ENCODE results near the gene SRBD1. TPM values are rescaled to one million over a fixed set of nuclear protein-coding genes. Genes with fewer than 3 reads are reported as not detected.

SRBD1 gene
- total RNA-seq, 1 donor from 2014 or later, result 13.8 TPM

DNA sequence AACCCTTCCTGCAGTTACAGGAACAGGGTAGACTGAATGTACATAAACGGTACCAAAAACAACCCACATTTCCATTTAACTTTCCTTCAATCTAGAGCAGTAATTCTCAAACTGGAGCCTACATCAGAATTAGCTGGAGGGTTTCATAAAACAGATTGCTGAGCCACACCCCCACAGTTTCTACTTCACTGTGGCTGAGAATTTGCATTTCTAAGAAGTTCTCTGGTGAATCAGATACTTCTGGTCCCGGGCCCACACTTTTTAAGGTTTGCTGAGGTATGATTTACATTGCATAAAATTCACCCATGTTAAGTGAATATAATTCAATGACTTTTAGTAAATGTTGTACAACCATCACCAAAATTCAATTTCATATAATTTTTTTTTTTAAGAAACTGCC is 113.7 kb downstream of the SRBD1 start:
- peaks cover 11% of the 10 kb centered on the region for H3K36me3 Mint-ChIP-seq (ENCODE audit: unreplicated experiment)
- no peak overlapping the region for H3K4me3 Mint-ChIP-seq (ENCODE audit: unreplicated experiment)
- H3K27ac Mint-ChIP-seq (ENCODE audit: unreplicated experiment), result no peak overlapping the region
- TF ChIP-seq, protein P1, sequence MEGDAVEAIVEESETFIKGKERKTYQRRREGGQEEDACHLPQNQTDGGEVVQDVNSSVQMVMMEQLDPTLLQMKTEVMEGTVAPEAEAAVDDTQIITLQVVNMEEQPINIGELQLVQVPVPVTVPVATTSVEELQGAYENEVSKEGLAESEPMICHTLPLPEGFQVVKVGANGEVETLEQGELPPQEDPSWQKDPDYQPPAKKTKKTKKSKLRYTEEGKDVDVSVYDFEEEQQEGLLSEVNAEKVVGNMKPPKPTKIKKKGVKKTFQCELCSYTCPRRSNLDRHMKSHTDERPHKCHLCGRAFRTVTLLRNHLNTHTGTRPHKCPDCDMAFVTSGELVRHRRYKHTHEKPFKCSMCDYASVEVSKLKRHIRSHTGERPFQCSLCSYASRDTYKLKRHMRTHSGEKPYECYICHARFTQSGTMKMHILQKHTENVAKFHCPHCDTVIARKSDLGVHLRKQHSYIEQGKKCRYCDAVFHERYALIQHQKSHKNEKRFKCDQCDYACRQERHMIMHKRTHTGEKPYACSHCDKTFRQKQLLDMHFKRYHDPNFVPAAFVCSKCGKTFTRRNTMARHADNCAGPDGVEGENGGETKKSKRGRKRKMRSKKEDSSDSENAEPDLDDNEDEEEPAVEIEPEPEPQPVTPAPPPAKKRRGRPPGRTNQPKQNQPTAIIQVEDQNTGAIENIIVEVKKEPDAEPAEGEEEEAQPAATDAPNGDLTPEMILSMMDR (IDR thresholded peaks at IDR 0.05), result no peak
- no peaks in the 10 kb centered on the region for H3K27me3 Mint-ChIP-seq (ENCODE audit: unreplicated experiment)
- no peak for DNase-seq (ENCODE audit: extremely low spot score, unreplicated experiment)
- H3K9me3 Mint-ChIP-seq (ENCODE audit: unreplicated experiment), result peaks cover 4% of the 10 kb centered on the region
- H3K4me1 Mint-ChIP-seq (ENCODE audit: unreplicated experiment), result peaks cover 14% of the 10 kb centered on the region

- Mint-ChIP-seq H3K36me3 (ENCODE audit: unreplicated experiment) (peaks cover 11% of the 10 kb centered on the region), H3K4me1 (ENCODE audit: unreplicated experiment) (peaks cover 14% of the 10 kb centered on the region), H3K4me3 (ENCODE audit: unreplicated experiment) (no peak overlapping the region), H3K9me3 (ENCODE audit: unreplicated experiment) (peaks cover 4% of the 10 kb centered on the region), H3K27ac (ENCODE audit: unreplicated experiment) (no peak overlapping the region), H3K27me3 (ENCODE audit: unreplicated experiment) (no peaks in the 10 kb centered on the region)
- TF ChIP-seq, protein P1 (IDR thresholded peaks at IDR 0.05), result no peak
- DNase-seq (ENCODE audit: extremely low spot score, unreplicated experiment), result no peak
Observed at GRCh38 chr2:45496869-45497268, 114.2 kb downstream of the SRBD1 start.

GRCh38 chr2:45494978-45495293 is 116.1 kb downstream of the SRBD1 start:
- H3K9me3 Mint-ChIP-seq (ENCODE audit: unreplicated experiment), result peaks cover 2% of the 10 kb centered on the region
- no peak for DNase-seq (ENCODE audit: extremely low spot score, unreplicated experiment)
- TF ChIP-seq, protein P1 (IDR thresholded peaks at IDR 0.05), result peak; percentile 1
- H3K27me3 Mint-ChIP-seq (ENCODE audit: unreplicated experiment), result no peaks in the 10 kb centered on the region
- no peak overlapping the region for H3K4me3 Mint-ChIP-seq (ENCODE audit: unreplicated experiment)
- peaks cover 24% of the 10 kb centered on the region for H3K4me1 Mint-ChIP-seq (ENCODE audit: unreplicated experiment)
- H3K27ac Mint-ChIP-seq (ENCODE audit: unreplicated experiment), result peak overlapping the region; percentile 35
- peaks cover 5% of the 10 kb centered on the region for H3K36me3 Mint-ChIP-seq (ENCODE audit: unreplicated experiment)

- H3K36me3 Mint-ChIP-seq (ENCODE audit: unreplicated experiment), result peaks cover 2% of the 10 kb centered on the region
- peaks cover 24% of the 10 kb centered on the region for H3K4me1 Mint-ChIP-seq (ENCODE audit: unreplicated experiment)
- no peak for DNase-seq (ENCODE audit: extremely low spot score, unreplicated experiment)
- TF ChIP-seq, protein P1 (IDR thresholded peaks at IDR 0.05), result peak; percentile 79
- H3K27ac Mint-ChIP-seq (ENCODE audit: unreplicated experiment), result peak overlapping the region; percentile 35
- H3K4me3 Mint-ChIP-seq (ENCODE audit: unreplicated experiment), result no peak overlapping the region
- H3K27me3 Mint-ChIP-seq (ENCODE audit: unreplicated experiment), result no peaks in the 10 kb centered on the region
- no peaks in the 10 kb centered on the region for H3K9me3 Mint-ChIP-seq (ENCODE audit: unreplicated experiment)
Observed at GRCh38 chr2:45494275-45494977, 116.6 kb downstream of the SRBD1 start.

DNA sequence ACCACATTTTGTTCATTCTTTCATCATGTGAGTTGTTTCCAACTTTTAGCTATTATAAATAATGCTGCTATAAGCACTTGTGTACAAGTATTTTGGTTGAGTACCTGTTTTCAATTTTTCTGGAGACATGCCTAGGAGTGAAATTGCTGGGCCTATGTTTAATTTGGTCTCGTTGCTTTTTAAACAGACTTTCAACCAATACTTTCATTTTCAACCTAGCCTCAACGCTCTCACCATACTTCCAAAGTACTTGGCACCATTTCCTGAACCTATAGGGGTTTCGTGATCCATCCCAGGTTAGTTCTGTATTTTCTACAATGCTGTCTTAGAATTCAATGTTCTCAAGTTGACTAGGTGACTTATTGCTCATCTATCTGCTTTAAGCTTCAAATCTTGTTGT is 126.1 kb downstream of the SRBD1 start:
- TF ChIP-seq, protein P1 (IDR thresholded peaks at IDR 0.05), result no peak
- H3K27ac Mint-ChIP-seq (ENCODE audit: unreplicated experiment), result no peak overlapping the region
- H3K4me3 Mint-ChIP-seq (ENCODE audit: unreplicated experiment), result no peak overlapping the region
- no peak for DNase-seq (ENCODE audit: extremely low spot score, unreplicated experiment)
- H3K9me3 Mint-ChIP-seq (ENCODE audit: unreplicated experiment), result peaks cover 4% of the 10 kb centered on the region
- H3K4me1 Mint-ChIP-seq (ENCODE audit: unreplicated experiment), result peaks cover 17% of the 10 kb centered on the region
- H3K36me3 Mint-ChIP-seq (ENCODE audit: unreplicated experiment), result peaks cover 17% of the 10 kb centered on the region
- H3K27me3 Mint-ChIP-seq (ENCODE audit: unreplicated experiment), result no peaks in the 10 kb centered on the region

Measured in osteocyte (in vitro differentiated cells).